GM12872 (cell line): Measurements from ENCODE around the gene TM6SF1.

Experiments used
- CTCF ChIP-seq: IDR thresholded peaks from 3 replicates; pipeline ENCODE4 v1.5.1; 2011; ENCODE audit warnings: low read depth, mild to moderate bottlenecking, low read length, moderate library complexity; ENCODE audit not compliant: insufficient read depth

Gene TM6SF1

GRCh38 chr15:83108266-83109219 lies 1.1 kb downstream of the TM6SF1 start:
- TF ChIP-seq CTCF: no peak

GRCh38 chr15:83109532-83109931 lies 2.1 kb downstream of the TM6SF1 start:
- no peak for TF ChIP-seq CTCF

DNA sequence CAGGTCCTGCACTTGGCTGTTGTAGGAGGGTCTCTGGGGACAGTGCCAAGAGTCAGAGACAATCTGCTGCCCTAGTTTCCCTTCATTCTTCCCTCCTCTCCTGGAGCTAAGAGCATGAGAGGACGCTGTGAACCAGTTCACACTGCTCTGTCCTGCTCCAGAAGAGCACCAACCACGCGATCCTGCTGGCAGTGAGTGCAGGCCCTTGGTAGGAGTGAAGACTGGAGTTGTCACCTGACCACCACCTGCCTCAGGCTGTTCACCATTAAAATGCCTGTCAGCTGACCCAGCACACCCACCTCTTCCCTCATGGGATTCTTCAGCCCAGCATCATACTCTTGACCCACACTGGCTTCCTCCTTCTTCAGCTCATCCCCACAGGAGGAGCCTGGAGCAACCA lies 2.9 kb downstream of the TM6SF1 start:
- TF ChIP-seq CTCF: no peak

DNA sequence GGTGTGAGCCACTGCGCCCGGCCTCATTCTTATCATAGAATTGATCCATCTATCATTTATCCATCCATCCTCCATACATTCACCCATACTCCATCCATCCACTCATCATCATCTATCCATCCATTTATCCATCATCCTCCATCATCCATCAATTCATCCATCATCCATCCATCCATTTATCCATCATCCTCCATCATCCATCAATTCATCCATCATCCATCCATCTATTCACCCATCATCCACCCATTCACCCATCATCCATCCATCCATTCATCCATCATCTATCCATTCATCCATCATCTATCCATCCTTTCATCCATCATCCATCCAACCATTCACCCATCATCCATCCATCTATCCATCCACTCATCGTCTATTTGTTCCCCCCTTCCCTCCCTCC lies 3.7 kb downstream of the TM6SF1 start:
- no peak for TF ChIP-seq CTCF

DNA sequence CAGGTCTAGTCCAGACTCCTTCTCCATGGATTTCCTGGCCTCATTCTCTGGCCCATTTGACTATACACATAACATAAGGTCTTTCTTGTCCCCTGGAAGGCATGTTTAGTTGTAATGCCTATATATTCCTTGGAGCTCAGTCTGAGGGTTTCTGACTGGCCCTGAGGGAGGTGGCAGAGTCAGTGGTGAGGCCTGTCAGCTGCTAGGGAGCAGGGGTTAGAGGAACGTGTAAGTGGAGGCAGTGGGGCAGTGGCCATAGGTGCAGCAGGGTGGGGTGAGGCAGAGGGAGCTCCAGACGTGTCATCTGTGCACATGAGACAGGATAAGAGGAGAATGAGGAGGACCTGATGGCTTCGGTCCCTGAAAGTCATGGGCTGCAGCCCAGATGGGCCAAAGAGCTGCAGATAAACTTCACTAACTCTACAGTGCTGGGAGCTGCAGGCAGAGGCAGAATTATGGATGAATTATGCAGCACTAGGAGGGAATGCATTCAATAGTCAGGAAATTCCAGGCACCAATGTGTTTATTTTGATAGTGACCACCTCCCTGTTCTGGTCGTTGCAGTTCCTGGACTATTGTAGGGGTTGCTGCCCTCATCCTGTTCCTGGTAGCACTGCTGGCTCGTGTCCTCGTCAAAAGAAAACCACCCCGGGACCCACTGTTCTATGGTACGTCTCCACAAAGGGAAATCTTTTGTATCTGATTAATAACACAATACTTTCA lies 4.9 kb downstream of the TM6SF1 start:
- no peak for TF ChIP-seq CTCF

- TF ChIP-seq CTCF: no peak
These were observed 5.5 kb downstream of the TM6SF1 start for GRCh38 chr15:83112956-83113299.

DNA sequence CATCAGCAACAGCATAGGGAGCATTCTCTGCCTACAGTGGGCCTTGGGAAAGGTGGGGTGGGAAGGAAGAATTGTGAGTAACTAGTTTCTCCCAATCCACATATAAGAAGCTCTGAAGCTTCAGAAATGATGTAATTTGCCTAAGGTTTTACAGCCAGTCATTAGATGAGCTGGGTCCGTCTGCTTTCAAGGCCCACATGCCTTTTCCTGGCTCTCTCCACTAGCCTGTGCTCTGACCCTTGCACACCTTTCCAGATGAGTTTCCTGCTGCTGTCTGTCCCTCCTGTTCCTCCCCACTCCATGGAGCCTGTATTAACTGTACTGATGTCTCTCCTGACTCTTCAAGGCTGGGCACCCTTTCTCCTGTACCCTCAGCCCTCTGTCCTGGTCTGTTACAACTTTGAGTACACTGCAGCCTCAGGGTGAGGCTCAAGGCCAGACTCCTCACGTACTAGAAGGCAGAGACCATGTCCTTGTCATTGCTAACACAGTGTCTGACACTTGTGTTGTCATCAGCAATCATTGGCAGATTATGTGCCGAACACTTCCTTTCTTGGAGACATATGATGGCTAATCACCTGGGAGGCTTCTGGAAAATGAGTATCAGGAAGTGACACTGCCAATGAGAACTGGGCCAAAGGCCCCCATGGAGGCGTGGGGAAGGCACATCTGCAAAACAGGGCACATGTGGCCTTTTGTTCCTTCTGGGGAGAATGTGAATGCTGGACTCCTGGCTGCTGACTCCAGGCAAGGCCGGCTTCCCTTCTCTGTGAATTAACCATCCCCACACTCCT lies 6.6 kb downstream of the TM6SF1 start:
- no peak for TF ChIP-seq CTCF
